ENCODE measurements around the gene FILIP1.

- no peak for TF ChIP-seq ZNF274 (IDR thresholded peaks at IDR 0.05; ENCODE audit: low read depth, low read length)
- no peak for TF ChIP-seq YY1 (IDR thresholded peaks at IDR 0.05; ENCODE audit: insufficient read depth, insufficient read length)
Observed at GRCh38 chr6:75296811-75297779, 196.5 kb downstream of the FILIP1 start.
